Loucy (cell line): ENCODE data around the gene SELENOI.

Experiments
- CTCF ChIP-seq: fragments of 200-600 bp; sonication (generic); conservative IDR thresholded peaks from 2 replicates; pipeline ENCODE4 v1.5.1; 2014; ENCODE audit warnings: mild to moderate bottlenecking, antibody characterized with exemption, low read length
- EZH2phosphoT487 ChIP-seq: fragments of 200-600 bp; IDR thresholded peaks from 2 replicates; pipeline ENCODE4 v1.6.1; 2018; ENCODE audit warnings: antibody characterized with exemption, mild to moderate bottlenecking, moderate library complexity, borderline replicate concordance

GRCh38 chr2:26298286-26298637, 47.7 kb upstream of the SELENOI start:
- TF ChIP-seq CTCF (no peak), EZH2phosphoT487 (no peak)
